GM12878 (cell line): Measurements from ENCODE around the gene SRCAP. TPM values are rescaled to one million over a fixed set of nuclear protein-coding genes. Genes with fewer than 3 reads are reported as not detected.

Experiments
- CREM ChIP-seq: IDR thresholded peaks from 2 replicates; pipeline ENCODE4 v1.6.1; 2014; ENCODE audit warnings: antibody characterized with exemption, low read depth
- ETV6 ChIP-seq, 2 experiments: fragments of 450-650 bp in 1 of 2; IDR thresholded peaks in 1 of 2; conservative IDR thresholded peaks in 1 of 2; 2 replicates each; pipeline ENCODE4 v1.6.1; 2014; ENCODE audit warnings: antibody characterized with exemption in 1 of 2, borderline replicate concordance in 1 of 2, low read depth in 1 of 2, mild to moderate bottlenecking in 1 of 2, moderate library complexity in 1 of 2
- IKZF1 ChIP-seq: fragments of 450-650 bp; conservative IDR thresholded peaks from 2 replicates; pipeline ENCODE4 v1.6.1; 2017; ENCODE audit warnings: antibody characterized with exemption, mild to moderate bottlenecking
- KDM1A ChIP-seq: fragments of 200-600 bp; sonication (generic); IDR thresholded peaks from 2 replicates; pipeline ENCODE4 v1.6.1; 2016; ENCODE audit warnings: borderline replicate concordance
- MLLT1 ChIP-seq: fragments of 450-650 bp; IDR thresholded peaks from 2 replicates; pipeline ENCODE4 v1.6.1; 2016; ENCODE audit warnings: mild to moderate bottlenecking
- NBN ChIP-seq: fragments of 450-650 bp; IDR thresholded peaks from 2 replicates; pipeline ENCODE4 v1.6.1; 2016
- NKRF ChIP-seq: fragments of 450-650 bp; conservative IDR thresholded peaks from 2 replicates; pipeline ENCODE4 v1.6.1; 2017; ENCODE audit warnings: mild to moderate bottlenecking, moderate library complexity
- POU2F2 ChIP-seq: IDR thresholded peaks from 3 replicates; pipeline ENCODE4 v1.6.1; 2011; ENCODE audit warnings: low read depth, mild to moderate bottlenecking, low read length, borderline replicate concordance
- RB1 ChIP-seq: fragments of 450-650 bp; formaldehyde crosslinking; IDR thresholded peaks from 2 replicates; pipeline ENCODE4 v1.6.1; 2017; ENCODE audit warnings: mild to moderate bottlenecking, borderline replicate concordance
- SMAD5 ChIP-seq: IDR thresholded peaks from 2 replicates; pipeline ENCODE4 v1.6.1; 2016; ENCODE audit warnings: antibody characterized with exemption, low read depth
- SPI1 ChIP-seq: IDR thresholded peaks from 2 replicates; pipeline ENCODE4 v1.6.1; 2011; ENCODE audit warnings: low read depth, mild to moderate bottlenecking, low read length, moderate library complexity, borderline replicate concordance; ENCODE audit not compliant: insufficient read depth
- ZNF687 ChIP-seq: fragments of 450-650 bp; IDR thresholded peaks from 2 replicates; pipeline ENCODE4 v1.6.1; 2017; ENCODE audit warnings: mild to moderate bottlenecking, moderate library complexity
- polyA plus RNA-seq, 11 experiments: library from polyadenylated mRNA; depleted of rRNA in 4 of 11; unstranded in 6 of 11; stranded (reverse) in 5 of 11; fragments of >200 nt; fragmentation: Nextera tagmentation in 4 of 11; fragmentation: Illumina TruSeq in 1 of 11; extraction: Ambion mirVana in 4 of 11; extraction: Trizol in 1 of 11; gene quantifications; 1 replicate in 1 of 11; 2 replicates in 10 of 11; pipeline versions ENCODE4 v1.2.1 to v1.2.3, GENCODE V29; 2011 to 2016; ENCODE audit warnings: inconsistent platforms in 2 of 11, missing spikeins in 2 of 11, low read depth in 1 of 11
- total RNA-seq, 4 experiments: library from RNA; depleted of rRNA in 3 of 4; stranded (reverse); fragments of >200 nt in 3 of 4; fragmentation: Illumina TruSeq in 1 of 4; extraction: Trizol in 1 of 4; gene quantifications; 2 replicates each; pipeline versions ENCODE4 v1.2.1 to v1.2.3, GENCODE V29; 2013 to 2021

SRCAP gene
- total and polyA plus RNA-seq, 10 of the 15 experiments (the other 5 are each of a cell fraction or from before 2014, with no cell fraction given), result 0.24 to 58.4 (median 11.6) TPM

- 0 out of 2 replicates have a peak, but pooled peaks have one; percentile 48 for TF ChIP-seq MLLT1
- peak; percentile 70 for TF ChIP-seq CREM
- TF ChIP-seq POU2F2, result no peak; the same call in 2 of the 3 replicates
- peak; percentile 88 for TF ChIP-seq ZNF687
- peak in 1 of 2 experiments; percentile 61; a peak in 1 of 4 replicates for TF ChIP-seq ETV6 (conservative IDR thresholded peaks at IDR 0.05 in 1 of 2, IDR thresholded peaks at IDR 0.05 in 1 of 2; ENCODE audit: borderline replicate concordance in 1 of 2, low read depth in 1 of 2)
- peak; percentile 61; the same call in 1 of the 2 replicates for TF ChIP-seq SPI1
- peak; percentile 98 for TF ChIP-seq RB1
- 0 out of 2 replicates have a peak, but pooled peaks have one; percentile 61 for TF ChIP-seq NKRF
- TF ChIP-seq KDM1A, result no peak
- TF ChIP-seq IKZF1, result peak; percentile 84
- 0 out of 2 replicates have a peak, but pooled peaks have one; percentile 57 for TF ChIP-seq NBN
- TF ChIP-seq SMAD5, result peak; percentile 50; the same call in 1 of the 2 replicates
- TF ChIP-seq, all 136 proteins: peak for 40
These were observed at the start of gene SRCAP (continued) for GRCh38 chr16:30698816-30699614.
